ENCODE results near the gene MDH1.
A peak's percentile ranks its signal among the peaks of the same experiment; 100 is the strongest.
"Not testable (repeated sequence)": the region's sequence is repeated elsewhere in the genome, so short reads cannot be mapped to it uniquely, and the experiment has no call there.

The MDH1 gene
- total RNA-seq: 51.4 to 75.0 reads per million in 2 donors

DNA sequence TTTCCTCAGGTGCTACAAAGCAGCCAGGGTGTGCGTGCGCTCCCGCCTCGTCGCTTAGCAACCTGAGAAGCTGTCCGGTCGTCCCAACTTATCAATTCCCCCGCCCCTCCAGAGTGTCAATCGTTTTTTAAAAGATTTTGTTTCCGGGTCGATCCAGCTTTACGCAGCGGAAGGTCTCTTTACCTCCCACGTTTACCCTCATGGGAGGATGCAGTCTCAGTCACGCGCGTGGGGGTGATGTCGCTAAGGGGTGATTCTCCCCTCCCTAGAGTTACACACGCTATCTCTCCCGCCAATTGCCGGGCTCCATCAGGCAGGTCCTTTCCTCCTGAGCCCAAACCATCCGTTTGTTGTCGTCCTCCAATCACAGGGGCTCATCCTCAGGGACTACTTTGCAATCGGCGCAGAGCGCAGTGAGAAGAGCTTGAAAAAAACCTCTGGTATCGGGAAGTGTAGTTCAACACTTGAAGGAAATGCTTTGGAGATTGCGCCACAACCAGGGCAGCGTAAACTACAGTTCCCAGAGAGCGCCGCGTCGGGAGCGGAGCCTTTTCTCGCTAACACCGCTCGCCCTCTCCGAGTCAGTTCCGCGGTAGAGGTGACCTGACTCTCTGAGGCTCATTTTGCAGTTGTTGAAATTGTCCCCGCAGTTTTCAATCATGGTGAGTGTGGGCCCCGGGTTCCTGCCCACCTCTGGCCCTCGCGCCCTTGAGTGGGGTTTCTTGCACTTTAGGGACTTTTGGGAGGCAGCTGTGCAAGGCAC lies at the start of gene MDH1, which contains the start of gene WDPCP:
TSS of gene MDH1 (plus strand) at position 579 of the 763 bp plus-strand sequence. CDS start at position 660, 81 bp downstream.
TSS of gene WDPCP (minus strand) at position 93 of the 763 bp plus-strand sequence. CDS start 206 bp downstream, outside the sequence.
- DNase-seq: peak; percentile 78 to 100 (median 93)

- no peak for DNase-seq
Measured at GRCh38 chr2:63539416-63540162, 49.2 kb upstream of the MDH1 start.

DNA sequence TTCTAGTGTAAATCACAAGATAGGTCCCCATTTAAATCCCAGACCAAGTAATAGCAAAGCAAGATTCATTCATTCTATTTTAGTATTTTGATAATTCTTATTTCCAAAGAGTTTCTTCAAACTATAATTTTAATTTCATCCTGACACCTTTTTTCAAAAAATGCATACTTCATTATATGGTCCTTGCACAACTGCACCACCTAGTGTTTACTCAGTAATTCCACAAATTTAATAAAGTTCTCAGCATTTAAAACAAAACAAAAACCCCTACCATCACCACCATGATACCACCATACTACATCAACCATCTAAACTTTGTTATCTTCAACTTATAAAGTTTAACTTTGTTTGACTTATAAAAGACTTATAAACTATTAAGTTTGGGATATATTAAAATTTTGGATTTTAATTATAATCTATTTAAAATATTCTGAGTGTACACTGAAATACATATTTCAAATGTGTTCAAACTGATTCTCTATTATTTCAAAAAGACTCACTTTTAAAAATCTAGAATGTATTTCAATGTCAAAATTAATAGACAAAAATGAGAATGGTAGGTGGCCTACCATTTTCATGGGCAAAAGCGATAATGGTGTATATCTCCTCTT lies 44.6 kb upstream of the MDH1 start:
- peak in 1 of 5 experiments; percentile 13 for DNase-seq

- no peak for DNase-seq
Measured at GRCh38 chr2:63545023-63545422, 43.7 kb upstream of the MDH1 start.

DNA sequence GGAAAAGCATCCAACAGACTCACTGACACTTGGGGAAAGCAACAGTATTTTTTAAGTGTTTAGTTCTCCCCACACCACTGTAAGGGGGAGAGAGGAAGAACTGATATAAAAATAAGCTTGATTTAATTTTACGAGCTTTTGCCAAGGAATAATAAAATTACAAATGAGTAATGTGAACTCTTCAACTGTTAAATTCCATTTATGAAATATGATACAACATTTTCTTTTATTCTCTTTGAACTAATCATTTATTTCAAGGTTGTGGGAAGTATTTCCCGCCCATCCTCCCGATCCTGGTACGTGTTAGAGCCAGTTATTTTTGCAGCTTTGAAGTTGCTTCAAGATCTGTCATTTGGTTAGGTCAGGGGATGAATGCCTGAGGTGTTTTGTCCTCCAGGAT lies 35.7 kb upstream of the MDH1 start:
- no peak for DNase-seq

GRCh38 chr2:63555299-63555698 lies 33.5 kb upstream of the MDH1 start:
- no peak for DNase-seq

DNA sequence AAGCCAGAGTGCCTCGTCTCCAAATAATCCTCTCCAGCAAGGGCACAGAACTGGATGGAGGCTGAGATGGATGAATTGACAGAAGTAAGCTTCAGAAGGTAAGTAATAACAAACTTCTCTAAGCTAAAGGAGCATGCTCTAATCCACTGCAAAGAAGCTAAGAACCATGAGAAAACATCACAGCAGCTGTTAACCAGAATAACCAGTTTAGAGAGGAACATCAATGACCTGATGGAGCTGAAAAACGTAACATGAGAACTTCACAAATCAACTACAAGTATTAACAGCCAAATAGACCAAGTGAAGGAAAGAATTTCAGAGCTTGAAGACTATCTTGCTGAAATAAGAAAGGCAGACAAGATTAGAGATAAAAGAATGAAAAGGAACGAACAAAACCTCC lies 32.8 kb upstream of the MDH1 start:
- DNase-seq: no peak

GRCh38 chr2:63557819-63558218 lies 30.9 kb upstream of the MDH1 start:
- not testable (repeated sequence) for DNase-seq

GRCh38 chr2:63558922-63559321 lies 29.8 kb upstream of the MDH1 start:
- not testable (repeated sequence) for DNase-seq

DNA sequence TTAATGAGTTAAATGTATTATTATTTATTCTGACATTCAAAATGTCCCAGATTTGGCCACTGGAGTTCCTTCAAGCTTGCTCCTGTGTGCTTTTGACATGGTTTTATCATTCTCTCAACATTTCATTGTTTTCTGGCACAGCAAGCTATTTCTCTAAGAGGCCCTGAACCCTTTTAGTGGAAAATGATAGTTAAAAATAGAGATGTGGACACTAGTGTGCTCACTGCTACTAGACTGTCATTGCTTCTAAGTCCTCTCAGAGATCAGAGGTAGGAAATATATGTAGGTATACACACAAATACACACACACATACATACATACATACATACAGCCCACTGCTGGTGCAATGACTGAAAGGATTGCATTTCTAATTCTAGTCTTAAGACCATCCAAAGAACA lies 26.0 kb upstream of the MDH1 start:
- no peak for DNase-seq

GRCh38 chr2:63569740-63570139 lies 19.0 kb upstream of the MDH1 start:
- DNase-seq: no peak

- DNase-seq: no peak
Measured at GRCh38 chr2:63571291-63571690, 17.5 kb upstream of the MDH1 start.

DNA sequence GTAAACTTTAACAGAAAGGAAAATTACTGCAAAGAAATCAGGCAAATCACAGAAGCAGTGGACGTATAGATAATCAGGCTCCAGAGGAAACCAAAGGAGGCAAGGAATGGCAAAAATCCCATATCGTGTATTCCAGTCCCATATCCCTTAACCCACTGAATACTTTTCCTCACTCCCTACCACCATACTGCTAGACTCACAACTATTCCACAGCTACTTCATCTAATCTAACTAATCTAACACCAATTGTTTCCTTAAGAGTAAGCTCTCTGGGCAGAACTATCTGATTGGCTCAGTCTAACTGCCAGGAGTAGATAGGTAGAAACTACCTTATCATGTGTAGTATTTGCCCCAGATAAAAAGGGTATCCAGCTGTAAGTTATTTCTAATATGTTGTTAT lies 16.8 kb upstream of the MDH1 start:
- no peak for DNase-seq

DNA sequence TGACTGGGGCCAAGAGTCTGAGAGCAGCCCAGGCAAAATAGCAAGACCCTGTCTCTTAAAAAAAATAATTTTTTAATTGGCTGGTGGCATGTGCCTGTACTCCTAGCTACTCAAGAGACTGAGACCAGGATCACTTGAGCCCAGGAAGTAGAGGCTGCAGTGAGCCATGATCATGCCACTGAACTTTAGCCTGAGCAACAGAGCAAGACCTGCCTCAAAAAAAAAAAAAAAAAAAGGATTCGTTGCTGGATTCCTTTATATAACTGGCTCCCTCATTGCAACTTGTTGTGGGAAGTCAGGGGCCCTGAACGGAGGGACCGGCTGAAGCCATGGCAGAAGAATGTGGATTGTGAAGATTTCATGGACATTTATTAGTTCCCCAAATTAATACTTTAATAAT lies 15.7 kb upstream of the MDH1 start:
- DNase-seq: not testable (repeated sequence)

DNA sequence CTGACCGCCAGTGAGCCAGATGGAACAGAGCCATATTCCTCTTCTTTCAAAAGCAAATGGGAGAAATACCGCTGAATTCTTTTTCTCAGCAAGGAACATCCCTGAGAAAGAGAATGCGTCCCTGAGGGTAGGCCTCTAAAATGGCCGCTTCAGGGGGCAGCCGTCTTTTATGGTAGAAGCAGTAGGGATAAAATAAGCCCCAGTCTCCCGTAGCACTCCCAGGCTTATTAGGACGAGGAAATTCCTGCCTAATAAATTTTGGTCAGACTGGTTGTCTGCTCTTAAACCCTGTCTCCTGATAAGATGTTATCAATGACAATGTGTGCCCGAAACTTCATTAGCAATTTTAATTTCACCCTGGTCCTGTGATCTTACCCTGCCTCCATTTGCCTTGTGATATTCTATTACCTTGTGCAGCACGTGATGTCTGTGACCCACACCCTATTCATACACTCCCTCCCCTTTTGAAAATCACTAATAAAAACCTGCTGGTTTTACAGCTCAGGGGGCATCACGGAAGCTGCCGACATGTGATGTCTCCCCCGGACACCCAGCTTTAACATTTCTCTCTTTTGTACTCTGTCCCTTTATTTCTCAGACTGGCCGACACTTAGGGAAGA lies 14.9 kb upstream of the MDH1 start:
- not testable (repeated sequence) for DNase-seq

- DNase-seq: no peak
Measured at GRCh38 chr2:63576546-63576945, 12.2 kb upstream of the MDH1 start.

DNA sequence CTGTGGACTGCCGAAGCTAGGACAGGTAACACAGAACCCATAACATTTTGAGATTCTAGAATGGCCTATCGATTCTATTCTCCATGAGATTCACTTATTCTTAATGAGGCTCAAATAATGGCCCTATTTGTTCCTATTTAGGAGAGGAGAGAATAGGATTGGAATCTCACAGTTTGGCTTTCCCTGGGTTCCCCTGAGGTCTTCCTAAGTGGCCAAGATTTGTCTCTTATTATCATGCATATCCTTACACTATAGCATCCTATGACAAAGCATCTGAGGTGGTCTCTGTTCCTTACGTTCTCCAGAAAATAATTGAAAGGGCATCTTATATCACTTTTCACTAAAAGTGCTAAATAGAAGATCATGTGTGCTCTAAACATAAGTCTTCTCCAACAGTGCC lies 10.0 kb upstream of the MDH1 start:
- DNase-seq: no peak

DNA sequence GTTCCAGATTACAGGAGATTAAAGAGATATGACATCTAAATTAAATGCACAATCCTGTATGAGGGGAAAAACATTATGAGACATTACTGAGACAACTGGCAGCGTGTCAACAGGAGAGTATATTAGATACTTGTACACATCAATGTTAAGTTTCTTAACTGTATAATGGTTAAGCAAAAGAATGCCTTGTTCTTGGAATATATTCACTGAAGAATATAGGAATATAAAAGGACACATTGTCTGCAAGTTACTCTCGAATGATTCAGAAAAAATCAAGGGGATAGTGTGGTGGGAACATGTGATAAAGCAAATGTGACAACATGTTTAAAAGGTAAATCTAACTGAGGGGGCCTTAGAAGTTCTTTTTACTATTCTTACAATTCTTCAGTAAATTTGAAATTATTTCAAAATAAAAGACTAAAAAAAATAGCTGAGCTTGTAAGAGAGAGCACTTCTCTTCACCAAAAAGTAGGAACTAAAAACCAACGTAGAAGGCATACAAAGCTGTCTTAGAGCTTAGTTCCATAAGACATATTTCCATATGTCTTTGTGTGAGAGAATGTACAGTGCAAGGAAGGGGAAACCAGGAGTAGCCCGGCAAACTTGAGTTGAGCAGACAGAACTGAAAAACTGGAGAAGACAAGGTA lies 8.0 kb upstream of the MDH1 start:
- DNase-seq: no peak

DNA sequence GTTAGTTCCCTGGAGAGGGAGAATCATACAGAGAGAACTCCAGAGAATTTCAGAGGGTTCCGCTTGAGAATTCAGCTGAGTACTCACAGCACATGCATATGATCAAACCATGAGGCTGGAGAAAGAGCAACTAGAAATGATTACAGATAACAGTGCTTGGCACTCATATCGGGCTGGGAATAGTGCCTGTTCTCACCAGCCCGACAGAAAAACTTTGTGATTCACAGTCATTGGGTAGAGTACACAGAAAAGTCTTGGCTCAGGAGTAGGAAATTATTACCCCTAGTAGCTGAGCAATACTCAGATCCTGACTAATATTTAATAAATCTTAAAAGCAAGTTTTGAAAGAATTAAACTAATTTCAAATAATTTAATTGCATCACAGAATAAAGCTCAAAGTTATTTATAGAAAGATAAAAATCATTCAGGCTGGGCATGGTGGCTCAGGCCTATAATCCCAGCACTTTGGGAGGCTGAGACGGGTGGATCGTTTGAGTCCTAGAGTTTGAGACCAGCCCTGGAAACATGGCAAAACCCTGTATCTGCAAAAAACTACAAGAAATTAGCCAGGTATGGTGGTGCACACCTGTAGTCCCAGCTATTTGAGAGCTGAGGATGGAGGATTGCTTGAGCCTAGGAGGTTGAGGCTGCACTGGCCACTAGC lies 7.3 kb upstream of the MDH1 start:
- no peak for DNase-seq

GRCh38 chr2:63582873-63583272 lies 5.9 kb upstream of the MDH1 start:
- no peak for DNase-seq

DNA sequence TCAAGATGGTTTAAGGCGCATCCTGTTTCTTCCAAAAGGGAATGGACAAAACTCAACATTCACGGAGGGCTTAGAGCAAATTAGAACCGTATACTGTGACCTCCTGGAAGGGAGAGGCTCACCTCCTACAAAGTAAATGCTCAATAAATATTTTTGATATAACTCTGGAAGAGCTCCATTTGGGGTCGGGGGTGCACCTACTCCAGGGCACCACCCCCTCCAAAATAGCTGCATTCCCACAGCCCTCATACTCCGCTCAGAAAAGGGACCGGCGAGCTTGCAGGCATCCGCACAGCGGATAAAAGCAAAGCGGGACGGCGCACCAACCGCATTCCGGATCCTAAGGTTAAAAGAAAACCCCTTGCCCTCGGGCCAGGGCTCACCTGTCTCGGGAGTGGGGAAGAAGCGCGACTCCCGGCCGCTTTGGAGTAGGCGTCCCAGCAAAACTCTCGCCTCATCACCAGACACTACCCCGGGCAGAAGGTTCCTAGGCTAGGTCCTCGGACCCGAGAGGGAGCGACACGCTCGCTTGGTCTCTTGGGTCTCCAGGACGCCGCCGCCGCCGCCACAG lies 864 bp upstream of the MDH1 start:
- DNase-seq: no peak
